ENCODE results near the gene LAMP1.

The LAMP1 gene

DNA sequence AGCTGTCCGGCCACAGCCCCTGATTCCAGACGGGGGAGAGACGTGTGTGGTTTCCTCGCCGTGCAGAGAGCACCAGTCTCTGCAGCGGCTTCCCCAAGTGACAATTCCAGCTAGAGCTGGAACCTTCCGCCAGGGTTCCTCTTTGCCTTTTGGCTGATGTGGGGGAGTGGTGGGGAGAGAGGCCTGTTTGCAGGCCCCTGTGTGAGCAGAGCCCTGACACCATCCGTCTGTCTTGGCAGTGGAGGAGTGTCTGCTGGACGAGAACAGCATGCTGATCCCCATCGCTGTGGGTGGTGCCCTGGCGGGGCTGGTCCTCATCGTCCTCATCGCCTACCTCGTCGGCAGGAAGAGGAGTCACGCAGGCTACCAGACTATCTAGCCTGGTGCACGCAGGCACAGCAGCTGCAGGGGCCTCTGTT is 25.0 kb downstream of the LAMP1 start:
- peaks cover 50% of the 10 kb centered on the region for H3K36me3 Mint-ChIP-seq (ENCODE audit: low read depth)
- peaks cover 14% of the 10 kb centered on the region for H3K4me1 Mint-ChIP-seq
- H3K27me3 Mint-ChIP-seq (ENCODE audit: low read depth): no peaks in the 10 kb centered on the region
- H3K4me3 Mint-ChIP-seq: no peak overlapping the region
- no peaks in the 10 kb centered on the region for H3K9me3 Mint-ChIP-seq
- TF ChIP-seq, protein P1, sequence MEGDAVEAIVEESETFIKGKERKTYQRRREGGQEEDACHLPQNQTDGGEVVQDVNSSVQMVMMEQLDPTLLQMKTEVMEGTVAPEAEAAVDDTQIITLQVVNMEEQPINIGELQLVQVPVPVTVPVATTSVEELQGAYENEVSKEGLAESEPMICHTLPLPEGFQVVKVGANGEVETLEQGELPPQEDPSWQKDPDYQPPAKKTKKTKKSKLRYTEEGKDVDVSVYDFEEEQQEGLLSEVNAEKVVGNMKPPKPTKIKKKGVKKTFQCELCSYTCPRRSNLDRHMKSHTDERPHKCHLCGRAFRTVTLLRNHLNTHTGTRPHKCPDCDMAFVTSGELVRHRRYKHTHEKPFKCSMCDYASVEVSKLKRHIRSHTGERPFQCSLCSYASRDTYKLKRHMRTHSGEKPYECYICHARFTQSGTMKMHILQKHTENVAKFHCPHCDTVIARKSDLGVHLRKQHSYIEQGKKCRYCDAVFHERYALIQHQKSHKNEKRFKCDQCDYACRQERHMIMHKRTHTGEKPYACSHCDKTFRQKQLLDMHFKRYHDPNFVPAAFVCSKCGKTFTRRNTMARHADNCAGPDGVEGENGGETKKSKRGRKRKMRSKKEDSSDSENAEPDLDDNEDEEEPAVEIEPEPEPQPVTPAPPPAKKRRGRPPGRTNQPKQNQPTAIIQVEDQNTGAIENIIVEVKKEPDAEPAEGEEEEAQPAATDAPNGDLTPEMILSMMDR (IDR thresholded peaks at IDR 0.05; ENCODE audit: unreplicated experiment in 3 of 3): no peak
- H3K27ac Mint-ChIP-seq: peak overlapping the region; percentile 84 to 99 (median 93)

DNA sequence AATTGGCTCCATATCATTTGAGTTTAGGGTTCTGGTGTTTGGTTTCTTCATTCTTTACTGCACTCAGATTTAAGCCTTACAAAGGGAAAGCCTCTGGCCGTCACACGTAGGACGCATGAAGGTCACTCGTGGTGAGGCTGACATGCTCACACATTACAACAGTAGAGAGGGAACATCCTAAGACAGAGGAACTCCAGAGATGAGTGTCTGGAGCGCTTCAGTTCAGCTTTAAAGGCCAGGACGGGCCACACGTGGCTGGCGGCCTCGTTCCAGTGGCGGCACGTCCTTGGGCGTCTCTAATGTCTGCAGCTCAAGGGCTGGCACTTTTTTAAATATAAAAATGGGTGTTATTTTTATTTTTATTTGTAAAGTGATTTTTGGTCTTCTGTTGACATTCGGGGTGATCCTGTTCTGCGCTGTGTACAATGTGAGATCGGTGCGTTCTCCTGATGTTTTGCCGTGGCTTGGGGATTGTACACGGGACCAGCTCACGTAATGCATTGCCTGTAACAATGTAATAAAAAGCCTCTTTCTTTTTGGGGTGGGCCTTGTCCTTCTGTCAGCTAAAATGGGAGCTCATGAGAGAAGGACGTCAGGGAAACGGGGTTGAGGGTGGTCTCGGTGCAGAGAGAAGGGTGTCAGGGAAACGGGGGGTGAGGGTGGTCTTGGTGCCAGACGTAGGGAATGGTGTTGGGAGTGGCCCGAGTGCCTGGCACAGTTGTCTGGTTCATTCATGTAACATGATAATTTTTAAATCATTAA is 26.0 kb downstream of the LAMP1 start:
- Mint-ChIP-seq H3K4me1 (peaks cover 14% of the 10 kb centered on the region), H3K9me3 (no peaks in the 10 kb centered on the region), H3K27me3 (ENCODE audit: low read depth) (no peaks in the 10 kb centered on the region), H3K4me3 (peak overlapping the region in 2 of 3 experiments; percentile 43 to 47), H3K36me3 (ENCODE audit: low read depth) (peaks cover 50% of the 10 kb centered on the region), H3K27ac (peak overlapping the region; percentile 84 to 99 (median 90))
- TF ChIP-seq, protein P1 (IDR thresholded peaks at IDR 0.05; ENCODE audit: unreplicated experiment in 3 of 3): no peak

DNA sequence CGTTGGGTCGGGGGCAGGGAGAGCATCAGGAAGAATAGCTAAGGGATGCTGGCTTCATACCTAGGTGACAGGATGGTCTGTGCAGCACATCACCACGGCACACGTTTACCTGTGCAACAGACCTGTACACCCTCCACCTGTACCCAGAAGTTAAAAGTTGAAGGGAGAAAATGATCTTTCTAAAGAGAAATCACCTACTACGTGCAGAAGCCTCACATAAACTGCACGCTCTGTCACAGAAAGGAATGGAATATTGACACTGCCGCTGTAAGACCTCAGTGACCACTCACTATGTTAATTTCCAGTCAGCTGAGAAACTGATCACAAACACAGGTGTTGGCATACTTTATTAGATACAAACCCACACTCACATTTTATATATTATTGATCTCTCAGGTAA is 26.8 kb downstream of the LAMP1 start:
- peaks cover 50% of the 10 kb centered on the region for H3K36me3 Mint-ChIP-seq (ENCODE audit: low read depth)
- H3K9me3 Mint-ChIP-seq: no peaks in the 10 kb centered on the region
- H3K4me3 Mint-ChIP-seq: no peak overlapping the region
- TF ChIP-seq, protein P1 (IDR thresholded peaks at IDR 0.05; ENCODE audit: unreplicated experiment in 3 of 3): no peak
- H3K27me3 Mint-ChIP-seq (ENCODE audit: low read depth): no peaks in the 10 kb centered on the region
- H3K4me1 Mint-ChIP-seq: peaks cover 14% of the 10 kb centered on the region
- H3K27ac Mint-ChIP-seq: peak overlapping the region in 1 of 3 experiments; percentile 99

DNA sequence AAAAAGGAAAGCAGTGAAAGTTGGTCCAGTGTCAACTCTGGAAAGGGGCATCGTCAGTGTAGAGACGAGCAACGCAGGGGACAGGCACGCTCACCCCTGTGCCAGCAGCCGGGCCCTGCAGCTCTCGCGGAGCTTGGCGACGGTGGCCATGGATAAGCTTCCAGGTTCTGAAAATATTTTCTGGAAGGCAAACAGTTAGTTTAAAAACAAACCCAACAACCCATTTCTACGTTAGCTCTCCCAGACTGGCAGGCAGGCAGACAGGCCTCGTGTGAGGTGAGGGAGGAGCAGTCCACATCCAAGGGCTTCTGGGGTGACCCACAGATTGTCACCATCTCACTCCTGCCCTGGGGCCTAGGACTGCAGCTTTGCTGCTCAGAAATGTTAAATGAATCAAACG is 27.4 kb downstream of the LAMP1 start:
- Mint-ChIP-seq H3K27ac (no peak overlapping the region), H3K27me3 (ENCODE audit: low read depth) (no peaks in the 10 kb centered on the region), H3K4me3 (no peak overlapping the region), H3K9me3 (no peaks in the 10 kb centered on the region), H3K4me1 (peaks cover 14% of the 10 kb centered on the region), H3K36me3 (ENCODE audit: low read depth) (peaks cover 50% of the 10 kb centered on the region)
- TF ChIP-seq, protein P1 (IDR thresholded peaks at IDR 0.05; ENCODE audit: unreplicated experiment in 3 of 3): no peak

DNA sequence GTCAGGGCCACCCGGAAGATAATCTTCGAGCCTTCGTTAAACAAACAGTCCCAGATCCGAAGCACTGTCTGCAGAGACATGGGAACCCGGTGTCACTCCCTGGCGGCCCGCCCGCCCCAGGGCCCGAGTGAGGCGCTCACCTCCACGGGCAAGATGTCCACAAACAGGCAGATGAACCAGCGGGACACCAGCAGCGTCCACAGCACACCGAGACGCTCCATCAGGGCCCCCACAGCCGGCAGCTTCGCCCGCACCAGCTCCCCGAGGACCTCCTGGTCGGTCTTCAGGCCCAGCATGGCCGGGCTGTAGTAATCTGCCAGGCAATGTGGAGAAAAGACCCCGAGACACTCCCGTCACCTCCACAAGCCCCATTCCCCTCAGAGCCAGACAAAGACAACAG is 28.7 kb downstream of the LAMP1 start:
- Mint-ChIP-seq H3K4me1 (peaks cover 14% of the 10 kb centered on the region), H3K36me3 (ENCODE audit: low read depth) (peaks cover 39% of the 10 kb centered on the region), H3K27me3 (ENCODE audit: low read depth) (no peaks in the 10 kb centered on the region), H3K4me3 (no peak overlapping the region), H3K27ac (no peak overlapping the region), H3K9me3 (no peaks in the 10 kb centered on the region)
- TF ChIP-seq, protein P1 (IDR thresholded peaks at IDR 0.05; ENCODE audit: unreplicated experiment in 3 of 3): no peak

DNA sequence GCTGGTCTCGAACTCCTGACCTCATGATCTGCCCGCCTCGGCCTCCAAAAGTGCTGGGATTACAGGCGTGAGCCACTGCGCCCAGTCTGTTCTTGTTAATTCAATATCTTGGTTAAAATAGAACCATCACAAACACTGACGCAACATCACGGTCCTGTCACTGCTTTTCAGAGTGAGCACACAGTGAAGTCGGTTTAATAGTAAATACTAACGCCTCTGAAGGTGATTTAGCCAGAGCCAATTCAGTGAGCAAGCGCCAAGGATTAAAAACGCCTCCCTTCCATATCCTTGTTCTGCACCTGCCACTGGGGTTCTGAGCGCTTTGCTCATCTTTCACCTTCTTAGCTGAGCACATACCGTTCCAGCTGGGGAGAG is 30.3 kb downstream of the LAMP1 start:
- no peak overlapping the region for H3K4me3 Mint-ChIP-seq
- no peaks in the 10 kb centered on the region for H3K27me3 Mint-ChIP-seq (ENCODE audit: low read depth)
- peaks cover 5% of the 10 kb centered on the region for H3K4me1 Mint-ChIP-seq
- no peak overlapping the region for H3K27ac Mint-ChIP-seq
- TF ChIP-seq, protein P1 (IDR thresholded peaks at IDR 0.05; ENCODE audit: unreplicated experiment in 3 of 3): no peak
- H3K9me3 Mint-ChIP-seq: no peaks in the 10 kb centered on the region
- H3K36me3 Mint-ChIP-seq (ENCODE audit: low read depth): peaks cover 23% of the 10 kb centered on the region
